Testis (tissue), 3 donors: Measurements from ENCODE around the gene LYPD8. TPM values are rescaled to one million over a fixed set of nuclear protein-coding genes. Genes with fewer than 3 reads are reported as not detected.

ENCODE experiments used
- DNase-seq: peaks from one replicate; pipeline ENCODE4 v3.0.0-alpha.2; 2019
- H3K27ac ChIP-seq, 2 donors: fragments of 200-600 bp; sonication (generic); one replicate each; pipeline ENCODE4 v1.5.1; 2019
- H3K27me3 ChIP-seq: fragments of 200-600 bp; sonication (generic); one replicate; pipeline ENCODE4 v1.5.1; 2019
- H3K36me3 ChIP-seq: fragments of 200-600 bp; sonication (generic); one replicate; pipeline ENCODE4 v1.5.1; 2017; ENCODE audit warnings: low read depth; ENCODE audit errors: missing control alignments
- H3K4me1 ChIP-seq: fragments of 200-600 bp; sonication (generic); one replicate; pipeline ENCODE4 v1.5.1; 2019
- H3K4me3 ChIP-seq, 2 donors: fragments of 200-600 bp; sonication (generic); one replicate each; pipeline ENCODE4 v1.5.1; 2017 to 2019
- H3K9me3 ChIP-seq: fragments of 200-600 bp; sonication (generic); one replicate; pipeline ENCODE4 v1.5.1; 2017
- POLR2A ChIP-seq: fragments of 450-650 bp; IDR thresholded peaks from one replicate; pipeline ENCODE4 v1.6.1; 2017; ENCODE audit warnings: antibody characterized with exemption, mild to moderate bottlenecking, moderate library complexity
- WGBS, 2 donors: methylation state at CpG; one replicate each; pipeline ENCODE4 v1.1.5; 2018; 5-methylcytosine and 5-hydroxymethylcytosine counted together
- intact Hi-C: fragments of 100-400 bp; cut with DNase I; formaldehyde crosslinking; loops from one replicate; pipeline ENCODE4 v1.15.1; 2023; ENCODE audit warnings: low total_unique reads
- polyA plus RNA-seq: library from polyadenylated mRNA; stranded (reverse); fragments of 350-450 nt; fragmentation: Illumina TruSeq; extraction: RNeasy Lipid Tissue Mini Kit (QIAGEN cat#74804); gene quantifications from one replicate; pipeline ENCODE4 v1.2.3, GENCODE V29; 2014; ENCODE audit warnings: low read depth, low replicate concordance; ENCODE audit not compliant: insufficient read depth
- total RNA-seq, 2 donors: library from RNA; depleted of rRNA; stranded (reverse); fragments of >200 nt; gene quantifications; one replicate each; pipeline ENCODE4 v1.2.3, GENCODE V29; 2016
- TF ChIP-seq, protein P1 (sequence below), 3 experiments: fragments of 450-650 bp in 2 of 3; fragments of 200-600 bp in 1 of 3; sonication (generic) in 1 of 3; IDR thresholded peaks; one replicate each; pipeline ENCODE4 v1.5.1; 2016 to 2019; ENCODE audit warnings: antibody characterized with exemption in 3 of 3, mild to moderate bottlenecking in 2 of 3, moderate library complexity in 1 of 3

LYPD8 gene
- total and polyA plus RNA-seq, 3 donors from 2014 or later, result 0.43 to 0.91 (median 0.79) TPM

DNA sequence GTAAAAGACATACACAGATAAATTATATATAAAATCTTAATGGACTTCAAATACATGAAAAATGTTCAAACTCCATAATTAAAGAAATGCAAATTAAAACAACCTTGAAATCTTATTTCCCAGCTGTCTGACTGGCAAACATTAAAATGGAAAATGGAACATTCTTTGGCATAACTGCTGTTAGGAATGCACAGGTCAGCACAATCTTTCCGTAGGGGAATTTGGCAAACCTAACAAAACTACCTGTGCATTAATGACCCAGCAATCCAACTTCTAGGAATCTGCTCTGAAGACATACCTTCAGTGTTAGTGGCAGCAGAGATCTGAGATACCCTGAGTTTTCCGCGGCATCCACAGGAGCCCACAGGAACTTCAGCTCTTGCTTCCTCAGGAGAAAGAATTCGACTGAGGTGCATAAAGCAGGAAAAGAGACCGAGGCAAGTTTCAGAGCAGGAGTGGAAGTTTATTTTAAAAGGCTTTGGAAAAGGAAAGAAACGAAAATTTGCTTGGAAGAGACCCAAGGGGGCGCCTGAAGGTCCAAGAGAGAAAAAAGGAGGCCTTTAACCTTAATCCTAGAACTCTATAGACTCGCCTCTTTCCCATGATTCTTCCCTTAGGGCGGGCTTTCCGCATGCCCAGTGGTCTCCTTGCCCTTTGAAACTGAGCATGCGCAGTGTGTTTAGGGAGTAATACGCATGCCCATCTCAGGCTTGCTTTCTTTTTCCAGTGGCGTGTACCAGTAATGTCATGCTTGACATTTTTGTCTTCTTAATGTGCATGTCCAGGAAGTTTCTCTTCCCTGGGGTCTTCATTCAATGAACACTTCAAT, 24.8 kb downstream of the LYPD8 start:
- intact Hi-C loops, result no loop called here
- WGBS, 2 donors, result 59% methylated on average over 13 of the region's 13 CpGs
- Histone ChIP-seq H3K36me3 (no peaks in the 10 kb centered on the region), H3K4me1 (no peaks in the 10 kb centered on the region), H3K4me3 (peak overlapping the region; percentile 9 to 36), H3K27me3 (no peaks in the 10 kb centered on the region), H3K27ac (no peak overlapping the region), H3K9me3 (no peaks in the 10 kb centered on the region)
- DNase-seq, result peak; percentile 71
- TF ChIP-seq POLR2A, result no peak
- TF ChIP-seq, protein P1, sequence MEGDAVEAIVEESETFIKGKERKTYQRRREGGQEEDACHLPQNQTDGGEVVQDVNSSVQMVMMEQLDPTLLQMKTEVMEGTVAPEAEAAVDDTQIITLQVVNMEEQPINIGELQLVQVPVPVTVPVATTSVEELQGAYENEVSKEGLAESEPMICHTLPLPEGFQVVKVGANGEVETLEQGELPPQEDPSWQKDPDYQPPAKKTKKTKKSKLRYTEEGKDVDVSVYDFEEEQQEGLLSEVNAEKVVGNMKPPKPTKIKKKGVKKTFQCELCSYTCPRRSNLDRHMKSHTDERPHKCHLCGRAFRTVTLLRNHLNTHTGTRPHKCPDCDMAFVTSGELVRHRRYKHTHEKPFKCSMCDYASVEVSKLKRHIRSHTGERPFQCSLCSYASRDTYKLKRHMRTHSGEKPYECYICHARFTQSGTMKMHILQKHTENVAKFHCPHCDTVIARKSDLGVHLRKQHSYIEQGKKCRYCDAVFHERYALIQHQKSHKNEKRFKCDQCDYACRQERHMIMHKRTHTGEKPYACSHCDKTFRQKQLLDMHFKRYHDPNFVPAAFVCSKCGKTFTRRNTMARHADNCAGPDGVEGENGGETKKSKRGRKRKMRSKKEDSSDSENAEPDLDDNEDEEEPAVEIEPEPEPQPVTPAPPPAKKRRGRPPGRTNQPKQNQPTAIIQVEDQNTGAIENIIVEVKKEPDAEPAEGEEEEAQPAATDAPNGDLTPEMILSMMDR (IDR thresholded peaks at IDR 0.05), result no peak

DNA sequence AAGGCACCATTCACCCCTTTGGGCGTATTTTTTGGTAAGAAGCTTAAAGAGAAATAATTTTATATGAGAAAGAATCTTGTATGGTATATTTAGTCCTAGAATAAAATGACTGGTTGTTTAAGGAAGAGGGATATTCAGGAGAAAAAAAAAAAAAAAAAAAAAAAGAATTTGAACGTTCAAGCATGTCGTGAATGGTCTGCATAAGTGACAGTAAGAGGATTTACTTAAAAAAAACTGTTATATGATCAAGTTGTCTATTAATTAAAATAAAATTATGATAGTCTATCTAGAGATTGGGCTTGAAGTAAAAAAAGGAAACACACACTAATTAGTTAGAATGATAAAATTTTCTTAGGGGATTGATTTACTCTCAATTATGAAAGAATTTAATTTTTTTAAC, 41.3 kb downstream of the LYPD8 start:
- Histone ChIP-seq H3K27me3 (no peaks in the 10 kb centered on the region), H3K4me1 (no peaks in the 10 kb centered on the region), H3K4me3 (no peak overlapping the region), H3K27ac (no peak overlapping the region), H3K9me3 (no peaks in the 10 kb centered on the region), H3K36me3 (no peaks in the 10 kb centered on the region)
- DNase-seq, result no peak
- no peak for TF ChIP-seq POLR2A
- TF ChIP-seq, protein P1 (IDR thresholded peaks at IDR 0.05), result no peak
- intact Hi-C loops, result no loop called here
- WGBS, 2 donors, result 49 to 55% methylated on average over 3 of the region's 3 CpGs

DNA sequence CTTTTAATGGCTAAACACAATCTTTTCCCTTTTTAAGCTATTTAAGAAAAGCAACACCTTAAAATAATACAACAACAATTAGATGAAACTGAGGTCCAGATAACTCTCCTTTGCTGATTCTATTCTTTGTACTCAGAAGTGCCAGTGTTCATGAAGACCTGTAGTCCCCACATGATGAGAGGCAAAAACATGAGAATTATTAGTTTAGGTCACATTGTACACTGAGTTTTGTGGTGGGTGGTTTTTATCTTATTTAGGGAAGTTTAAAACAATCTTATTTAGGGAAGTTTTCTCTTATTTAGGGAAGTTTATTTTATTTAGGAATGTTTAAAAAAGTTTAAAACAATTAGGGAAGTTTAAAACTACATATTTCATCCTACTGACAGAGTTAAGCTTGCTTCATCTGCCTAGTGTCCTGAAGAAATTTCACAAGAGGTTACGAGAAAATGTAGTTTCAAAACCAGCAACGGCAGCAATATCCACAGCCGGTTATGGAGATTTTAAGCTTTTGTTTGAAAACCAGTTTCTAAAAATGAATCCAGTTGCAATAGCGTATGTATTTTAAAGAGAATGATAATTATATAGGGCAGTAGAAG, 45.2 kb downstream of the LYPD8 start:
- Histone ChIP-seq H3K27me3 (no peaks in the 10 kb centered on the region), H3K4me3 (no peak overlapping the region), H3K36me3 (no peaks in the 10 kb centered on the region), H3K9me3 (no peaks in the 10 kb centered on the region), H3K27ac (no peak overlapping the region), H3K4me1 (no peaks in the 10 kb centered on the region)
- no peak for DNase-seq
- 83 to 85% methylated on average over 4 of the region's 4 CpGs for WGBS, 2 donors
- intact Hi-C loops, result no loop called here
- TF ChIP-seq, protein P1 (IDR thresholded peaks at IDR 0.05), result no peak
- TF ChIP-seq POLR2A, result no peak

DNA sequence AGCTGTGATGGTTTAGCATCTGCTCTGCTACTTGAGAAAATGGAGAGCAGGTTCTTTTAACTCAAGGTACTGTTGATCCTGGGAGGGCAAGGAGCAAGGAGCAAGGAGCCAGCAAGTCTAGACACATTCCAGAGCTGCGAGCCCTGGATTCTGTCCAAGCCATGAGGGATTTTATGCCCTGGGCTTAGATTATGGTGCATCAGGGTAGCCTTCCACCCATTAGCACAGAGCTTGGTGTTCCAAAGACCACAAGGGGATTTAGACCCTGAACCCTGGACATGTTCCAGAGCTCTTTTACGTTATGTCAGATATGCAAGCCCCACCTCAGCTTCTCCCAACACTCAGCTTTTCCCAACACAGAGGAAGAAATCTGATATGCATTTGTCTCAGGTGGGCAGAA, 51.0 kb downstream of the LYPD8 start:
- Histone ChIP-seq H3K27ac (no peak overlapping the region), H3K27me3 (no peaks in the 10 kb centered on the region), H3K4me1 (no peaks in the 10 kb centered on the region), H3K9me3 (no peaks in the 10 kb centered on the region), H3K36me3 (no peaks in the 10 kb centered on the region), H3K4me3 (no peak overlapping the region)
- 51 to 74% methylated on average over 2 of the region's 2 CpGs for WGBS, 2 donors
- TF ChIP-seq, protein P1 (IDR thresholded peaks at IDR 0.05), result no peak
- no peak for TF ChIP-seq POLR2A
- no peak for DNase-seq
- intact Hi-C loops, result no loop called here
